Smooth muscle cell (in vitro differentiated cells): Measurements from ENCODE around the gene TBX6. TPM values are rescaled to one million over a fixed set of nuclear protein-coding genes. Genes with fewer than 3 reads are reported as not detected.
A peak's percentile ranks its signal among the peaks of the same experiment; 100 is the strongest.

ENCODE experiments used
- DNase-seq: peaks from one replicate; lab custom pipeline; 2025; ENCODE audit not compliant: unreplicated experiment; lab: John Stamatoyannopoulos, UW
- H2AFZ ChIP-seq: fragments of 200-600 bp; sonication (generic); 2 replicates; pipeline ENCODE4 v1.6.0; 2016; ENCODE audit warnings: antibody characterized with exemption, low read depth, mild to moderate bottlenecking
- H3F3A ChIP-seq: fragments of 200-600 bp; sonication (generic); 2 replicates; pipeline ENCODE4 v1.6.0; 2017; ENCODE audit warnings: antibody characterized with exemption, low read depth
- H3K27ac ChIP-seq: fragments of 200-600 bp; sonication (generic); 2 replicates; pipeline ENCODE4 v1.5.1; 2016; ENCODE audit warnings: low read depth, mild to moderate bottlenecking
- H3K27me3 ChIP-seq: fragments of 200-600 bp; sonication (generic); 2 replicates; pipeline ENCODE4 v1.6.1; 2016; ENCODE audit warnings: low read depth, mild to moderate bottlenecking
- H3K36me3 ChIP-seq: fragments of 200-600 bp; sonication (generic); 2 replicates; pipeline ENCODE4 v1.5.1; 2016; ENCODE audit warnings: low read depth
- H3K4me1 ChIP-seq: fragments of 200-600 bp; sonication (generic); 2 replicates; pipeline ENCODE4 v1.5.1; 2016; ENCODE audit warnings: low read depth
- H3K4me2 ChIP-seq: fragments of 200-600 bp; sonication (generic); 2 replicates; pipeline ENCODE4 v1.6.0; 2016; ENCODE audit warnings: mild to moderate bottlenecking
- H3K4me3 ChIP-seq: fragments of 200-600 bp; sonication (generic); 2 replicates; pipeline ENCODE4 v1.5.1; 2016; ENCODE audit warnings: mild to moderate bottlenecking
- H3K79me2 ChIP-seq: fragments of 200-600 bp; sonication (generic); 2 replicates; pipeline ENCODE4 v1.6.0; 2016; ENCODE audit warnings: low read depth, mild to moderate bottlenecking
- H3K9ac ChIP-seq: fragments of 200-600 bp; sonication (generic); 2 replicates; pipeline ENCODE4 v1.6.0; 2016; ENCODE audit warnings: low read depth
- H3K9me3 ChIP-seq: fragments of 200-600 bp; sonication (generic); replicated peaks from 2 replicates; pipeline ENCODE4 v1.5.1; 2016; ENCODE audit warnings: low read depth
- H4K20me1 ChIP-seq: fragments of 200-600 bp; sonication (generic); 2 replicates; pipeline ENCODE4 v1.6.0; 2016; ENCODE audit warnings: low read depth
- CTCF ChIP-seq: fragments of 200-600 bp; sonication (generic); IDR thresholded peaks from 2 replicates; pipeline ENCODE4 v1.5.1; 2017; ENCODE audit warnings: borderline replicate concordance, mild to moderate bottlenecking, antibody characterized with exemption; ENCODE audit not compliant: insufficient read depth, poor library complexity, severe bottlenecking
- WGBS: methylation state at CpG from one replicate; pipeline ENCODE4 v1.1.7; 2016; ENCODE audit warnings: low lambda C conversion rate; 5-methylcytosine and 5-hydroxymethylcytosine counted together
- polyA plus RNA-seq: library from polyadenylated mRNA; unstranded; fragments of >200 nt; fragmentation: Nextera tagmentation; extraction: Ambion mirVana; gene quantifications from 2 replicates; pipeline ENCODE4 v1.2.1, GENCODE V29; 2016
- total RNA-seq: library from RNA; depleted of rRNA; stranded (reverse); fragments of >200 nt; gene quantifications from 2 replicates; pipeline ENCODE4 v1.2.3, GENCODE V29; 2014

The TBX6 gene
- total and polyA plus RNA-seq, 2 experiments from 2014 or later, result 0.13 to 1.6 TPM

GRCh38 chr16:30110661-30111060, 18.9 kb upstream of the TBX6 start:
- Histone ChIP-seq H3K4me1 (no peaks in the 10 kb centered on the region), H4K20me1 (peaks cover 76% of the 10 kb centered on the region), H3K4me3 (no peak overlapping the region), H3K4me2 (no peak overlapping the region), H3K9ac (no peak overlapping the region), H3K27ac (no peak overlapping the region), H3K79me2 (peaks cover 18% of the 10 kb centered on the region), H3K27me3 (no peaks in the 10 kb centered on the region), H3K36me3 (no peaks in the 10 kb centered on the region), H3F3A (peaks cover 49% of the 10 kb centered on the region), H2AFZ (no peak overlapping the region), H3K9me3 (no peaks in the 10 kb centered on the region)
- WGBS, result 53% methylated on average over 7 of the region's 7 CpGs
- no peak for TF ChIP-seq CTCF
- DNase-seq, result no peak

- H3K27ac ChIP-seq, result no peak overlapping the region
Observed at GRCh38 chr16:30108059-30108850, 16.5 kb upstream of the TBX6 start.

GRCh38 chr16:30104492-30104891, 12.8 kb upstream of the TBX6 start:
- no peak for TF ChIP-seq CTCF
- DNase-seq, result no peak
- Histone ChIP-seq H3K36me3 (no peaks in the 10 kb centered on the region), H3K4me1 (peaks cover 19% of the 10 kb centered on the region), H3F3A (peaks cover 39% of the 10 kb centered on the region), H3K4me3 (no peak overlapping the region), H3K9me3 (no peaks in the 10 kb centered on the region), H3K27me3 (no peaks in the 10 kb centered on the region), H2AFZ (no peak overlapping the region), H3K4me2 (peak overlapping the region; percentile 24), H4K20me1 (peaks cover 99% of the 10 kb centered on the region), H3K27ac (peak overlapping the region; percentile 30), H3K79me2 (peaks cover 78% of the 10 kb centered on the region), H3K9ac (no peak overlapping the region)
- WGBS, result 94% methylated on average over 6 of the region's 6 CpGs

More at GRCh38 chr16:30108059-30108850, 16.5 kb upstream of the TBX6 start:
- Histone ChIP-seq H3K4me3 (no peak overlapping the region), H3K79me2 (peaks cover 40% of the 10 kb centered on the region), H4K20me1 (peaks cover 97% of the 10 kb centered on the region), H3K36me3 (no peaks in the 10 kb centered on the region), H3K9me3 (no peaks in the 10 kb centered on the region), H3K4me2 (no peak overlapping the region), H3K27me3 (no peaks in the 10 kb centered on the region), H3F3A (peaks cover 50% of the 10 kb centered on the region), H2AFZ (no peak overlapping the region), H3K9ac (no peak overlapping the region), H3K4me1 (no peaks in the 10 kb centered on the region)
- no peak for TF ChIP-seq CTCF
- DNase-seq, result no peak
- WGBS, result 96% methylated on average over 13 of the region's 15 CpGs

GRCh38 chr16:30104090-30104489, 12.4 kb upstream of the TBX6 start:
- Histone ChIP-seq H4K20me1 (peaks cover 100% of the 10 kb centered on the region), H3F3A (peaks cover 35% of the 10 kb centered on the region), H3K9ac (no peak overlapping the region), H3K27ac (peak overlapping the region; percentile 30), H3K27me3 (no peaks in the 10 kb centered on the region), H3K79me2 (peaks cover 82% of the 10 kb centered on the region), H3K4me1 (peaks cover 23% of the 10 kb centered on the region), H3K36me3 (no peaks in the 10 kb centered on the region), H3K4me3 (no peak overlapping the region), H2AFZ (no peak overlapping the region), H3K9me3 (no peaks in the 10 kb centered on the region), H3K4me2 (peak overlapping the region; percentile 24)
- DNase-seq, result no peak
- 81% methylated on average over 4 of the region's 4 CpGs for WGBS
- no peak for TF ChIP-seq CTCF
